Caki2 (cell line): ENCODE measurements around the gene SERPINB2. TPM values are rescaled to one million over a fixed set of nuclear protein-coding genes. Genes with fewer than 3 reads are reported as not detected.

Experiments
- DNase-seq: peaks from one replicate; pipeline ENCODE4 v3.0.0-alpha.2; 2015; ENCODE audit warnings: low read depth
- in situ Hi-C: cut with HindIII; loops from 2 replicates; pipeline ENCODE4 v1.10.0; 2016; ENCODE audit warnings: low sequenced_read_pairs, low pct_unique_long_range_greater_than_20kb, mixed read lengths
- total RNA-seq: library from RNA; depleted of rRNA; stranded (reverse); fragments of >200 nt; shearing (Covaris generic); gene quantifications from 2 replicates; pipeline ENCODE4 v1.2.3, GENCODE V29; 2014; ENCODE audit warnings: low replicate concordance

The SERPINB2 gene
- total RNA-seq, 1 experiment from 2014 or later: not detected

- no peak for DNase-seq
- in situ Hi-C loops: no loop called here
These were observed 5.0 kb upstream of the SERPINB2 start for GRCh38 chr18:63882333-63883141.

GRCh38 chr18:63883617-63884016 lies 3.9 kb upstream of the SERPINB2 start:
- no peak for DNase-seq
- in situ Hi-C loops: no loop called here

- DNase-seq: no peak
- in situ Hi-C loops: no loop called here
These were observed 1.1 kb downstream of the SERPINB2 start for GRCh38 chr18:63888470-63889190.

- DNase-seq: no peak
- in situ Hi-C loops: no loop called here
These were observed 2.1 kb downstream of the SERPINB2 start for GRCh38 chr18:63889626-63890025.

DNA sequence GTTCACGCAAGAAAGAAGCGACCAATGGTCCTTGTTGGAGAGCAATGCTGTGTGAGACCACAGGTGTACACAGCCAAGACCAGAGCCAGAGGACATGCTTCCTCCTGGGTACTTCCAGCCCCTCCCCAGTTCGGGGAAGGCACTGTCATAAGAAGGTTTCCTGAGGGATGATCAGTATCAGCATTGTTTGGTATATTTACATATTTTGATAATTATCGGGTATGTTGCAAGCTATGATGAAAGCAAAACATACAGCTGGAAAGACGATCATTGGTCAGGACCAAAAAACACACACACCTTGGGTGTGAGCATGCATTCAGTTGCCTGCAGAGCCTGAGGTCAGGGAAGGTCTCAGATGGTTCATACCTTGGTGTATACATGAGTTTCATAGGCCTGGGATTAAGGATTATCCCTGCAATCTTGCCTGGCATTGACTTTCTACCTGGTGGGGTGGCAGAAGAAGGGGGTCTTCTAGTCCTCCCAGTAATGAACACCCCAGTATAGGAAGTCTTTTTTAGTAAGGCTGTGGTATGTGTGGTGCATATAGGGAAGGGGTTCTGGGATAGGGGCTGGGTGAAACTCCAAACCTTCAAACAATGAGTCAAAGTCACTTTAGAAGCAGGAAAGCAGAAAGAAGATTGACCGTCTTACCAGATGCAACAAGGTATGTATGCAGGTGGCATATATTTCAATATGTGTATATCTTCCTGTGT lies 2.9 kb downstream of the SERPINB2 start:
- in situ Hi-C loops: no loop called here
- no peak for DNase-seq

DNA sequence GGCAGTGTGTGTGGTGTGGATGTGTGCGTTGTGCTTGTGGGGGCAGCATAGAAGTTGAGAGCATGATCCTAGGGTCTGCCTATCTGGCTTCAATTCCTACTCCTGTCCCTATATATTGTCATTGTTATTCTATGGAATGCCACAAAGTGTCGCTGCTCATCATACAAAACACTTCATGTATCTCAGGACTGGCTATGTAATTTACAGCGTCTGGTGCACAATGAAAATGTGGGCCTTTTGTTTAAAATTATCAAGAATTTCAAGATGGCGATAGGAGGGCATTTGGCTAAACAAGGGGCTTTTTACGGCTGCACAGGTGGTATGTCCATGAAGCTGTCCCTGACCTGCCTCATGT lies 3.4 kb downstream of the SERPINB2 start:
- in situ Hi-C loops: no loop called here
- no peak for DNase-seq

DNA sequence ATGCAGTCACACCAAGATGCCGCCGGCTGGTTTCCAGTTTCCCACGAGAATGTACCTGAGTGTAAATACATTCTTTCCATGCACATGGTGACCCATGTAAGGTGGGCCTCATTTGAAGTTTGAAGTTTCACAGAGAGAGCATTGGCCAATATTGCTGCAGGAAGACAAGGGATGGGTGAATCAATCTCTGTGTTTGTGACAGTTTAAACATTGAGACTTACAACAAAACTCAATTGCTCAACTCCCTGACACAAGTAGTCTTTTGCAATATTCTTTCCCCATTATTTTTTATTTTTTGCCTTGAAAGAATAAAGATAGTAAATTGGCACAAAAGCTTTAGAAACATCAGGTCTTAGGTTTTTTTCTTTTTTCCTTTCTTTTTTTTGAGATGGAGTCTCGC lies 5.1 kb downstream of the SERPINB2 start:
- in situ Hi-C loops: no loop called here
- no peak for DNase-seq

DNA sequence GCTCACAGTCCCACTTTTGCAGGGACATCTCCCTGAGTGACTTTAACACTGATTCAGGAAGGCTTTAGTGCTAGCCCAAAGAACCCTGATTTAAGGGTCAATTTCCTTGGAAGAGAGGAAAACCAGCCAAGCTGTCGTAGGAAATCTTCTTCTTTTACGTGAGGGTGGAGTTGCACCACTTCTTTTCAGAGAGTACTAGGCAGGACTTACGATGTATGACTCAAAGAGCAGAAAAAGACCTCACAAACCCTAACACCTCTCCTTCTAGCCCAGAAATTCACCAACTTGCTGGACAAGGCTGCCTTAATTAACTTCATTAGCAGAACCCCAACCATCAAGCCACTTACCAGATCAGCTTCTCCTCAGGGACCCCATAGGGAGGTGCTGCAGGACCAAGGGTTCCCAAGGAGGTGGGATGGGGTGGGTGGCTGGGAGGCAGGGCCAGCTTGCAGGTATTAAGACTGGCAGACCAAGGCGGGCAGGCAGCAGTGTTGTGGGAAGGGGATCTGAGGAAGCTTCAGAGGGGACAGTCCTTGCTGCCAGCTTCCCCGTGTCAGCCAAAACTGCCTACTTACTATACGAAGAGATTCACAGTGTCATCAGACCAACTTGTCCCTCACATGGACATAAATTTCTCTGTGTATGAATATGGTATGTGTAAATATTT lies 6.7 kb downstream of the SERPINB2 start:
- in situ Hi-C loops: no loop called here
- no peak for DNase-seq

DNA sequence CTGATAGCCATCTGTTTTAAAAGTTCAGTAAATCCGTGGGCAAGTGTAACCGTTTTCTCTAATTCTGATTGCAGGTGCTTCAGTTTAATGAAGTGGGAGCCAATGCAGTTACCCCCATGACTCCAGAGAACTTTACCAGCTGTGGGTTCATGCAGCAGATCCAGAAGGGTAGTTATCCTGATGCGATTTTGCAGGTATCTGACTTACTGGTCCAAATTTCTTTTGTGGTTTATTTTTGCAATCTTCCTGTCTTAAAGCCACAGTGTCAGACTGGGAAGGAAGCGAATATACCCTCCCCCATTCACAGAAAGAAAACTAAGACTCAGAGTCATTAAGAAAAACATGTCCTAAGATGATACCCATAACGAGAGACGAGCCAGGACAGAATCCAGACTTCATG lies 7.7 kb downstream of the SERPINB2 start:
- in situ Hi-C loops: no loop called here
- no peak for DNase-seq

DNA sequence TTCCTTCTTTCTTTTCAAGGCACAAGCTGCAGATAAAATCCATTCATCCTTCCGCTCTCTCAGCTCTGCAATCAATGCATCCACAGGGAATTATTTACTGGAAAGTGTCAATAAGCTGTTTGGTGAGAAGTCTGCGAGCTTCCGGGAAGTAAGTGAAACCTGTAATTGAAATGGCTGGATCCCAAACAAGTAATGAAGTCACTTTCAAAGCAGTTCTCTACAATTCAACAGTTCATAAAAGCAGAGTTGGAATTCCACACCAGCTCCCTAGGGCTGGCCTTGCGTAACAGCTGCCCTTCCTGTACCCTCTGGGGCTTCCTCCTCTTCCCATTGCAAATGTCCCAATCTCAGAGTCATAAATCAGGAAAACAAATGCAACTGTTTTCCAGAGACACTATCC lies 9.6 kb downstream of the SERPINB2 start:
- in situ Hi-C loops: no loop called here
- DNase-seq: no peak

DNA sequence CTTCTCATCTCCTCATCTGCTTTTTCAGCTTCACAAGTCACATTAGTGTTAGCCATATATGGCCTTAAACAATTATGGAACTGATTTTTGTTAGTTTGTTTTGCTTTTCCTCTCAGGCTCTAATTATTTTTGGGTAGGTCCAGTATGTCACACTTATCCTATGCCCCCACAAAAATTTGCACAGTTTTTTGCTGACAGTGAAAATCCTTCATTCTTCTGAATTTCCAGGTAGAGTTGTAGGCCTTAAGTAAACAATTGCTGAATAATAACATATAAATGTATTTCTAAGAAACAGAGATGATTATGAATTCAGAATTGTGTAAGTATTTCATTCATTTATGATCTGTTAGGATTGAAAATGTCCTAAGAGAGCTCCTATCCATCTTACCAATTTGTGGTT lies 11.7 kb downstream of the SERPINB2 start:
- no peak for DNase-seq
- in situ Hi-C loops: no loop called here

DNA sequence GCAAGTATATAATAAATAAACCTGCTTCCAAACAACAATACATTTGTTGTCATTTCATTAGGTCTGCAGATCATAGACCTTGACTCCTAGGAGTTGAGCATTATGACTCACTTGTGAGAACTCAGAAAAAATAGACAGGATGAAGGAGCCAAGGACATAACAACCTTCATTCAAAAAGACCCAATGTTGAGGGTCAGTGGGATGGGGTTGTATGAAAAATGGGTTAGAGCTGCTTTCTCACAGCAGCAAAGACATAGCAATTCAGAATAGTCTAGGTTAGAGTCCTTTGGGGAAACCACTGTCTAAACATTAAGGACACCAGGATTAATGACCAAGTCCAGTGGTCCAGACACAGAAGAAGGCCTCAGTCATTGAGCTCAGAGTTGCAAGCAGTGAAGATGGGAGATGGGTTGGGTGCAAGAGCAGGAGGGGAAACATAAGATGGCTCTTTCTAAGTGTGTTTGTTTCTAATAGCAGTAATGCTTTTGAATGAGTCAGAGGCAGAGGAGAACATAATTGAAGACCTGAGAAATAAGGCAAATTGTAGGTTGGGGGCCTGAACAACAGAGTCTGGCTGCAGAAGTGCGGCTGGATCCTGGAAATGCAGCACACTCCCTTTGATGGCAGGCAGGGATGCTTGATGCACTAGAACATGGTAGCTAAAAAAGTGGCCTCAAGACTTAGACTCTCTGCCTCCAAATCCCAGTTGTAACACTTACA lies 16.5 kb downstream of the SERPINB2 start:
- no peak for DNase-seq
- in situ Hi-C loops: no loop called here

DNA sequence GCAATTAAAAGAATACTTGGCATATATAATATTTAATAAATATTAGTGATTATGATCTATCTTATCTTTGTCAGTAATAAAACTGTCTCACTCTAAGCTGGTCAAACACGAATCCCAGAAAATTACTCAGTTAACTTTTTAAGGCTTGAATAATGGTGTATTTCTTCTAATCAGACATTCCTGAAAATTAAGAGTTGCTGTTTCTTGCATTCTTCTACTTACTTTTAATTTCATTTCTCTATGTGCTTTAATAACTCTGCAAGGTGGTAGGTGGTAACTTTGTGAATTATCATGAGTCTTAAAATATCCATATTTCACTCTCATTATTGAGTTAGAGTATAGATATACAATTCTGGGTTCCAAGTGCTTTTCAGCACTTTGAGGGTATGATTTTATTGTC lies 17.2 kb downstream of the SERPINB2 start:
- no peak for DNase-seq
- in situ Hi-C loops: no loop called here

- DNase-seq: no peak
- in situ Hi-C loops: no loop called here
These were observed 17.9 kb downstream of the SERPINB2 start for GRCh38 chr18:63905361-63905760.

DNA sequence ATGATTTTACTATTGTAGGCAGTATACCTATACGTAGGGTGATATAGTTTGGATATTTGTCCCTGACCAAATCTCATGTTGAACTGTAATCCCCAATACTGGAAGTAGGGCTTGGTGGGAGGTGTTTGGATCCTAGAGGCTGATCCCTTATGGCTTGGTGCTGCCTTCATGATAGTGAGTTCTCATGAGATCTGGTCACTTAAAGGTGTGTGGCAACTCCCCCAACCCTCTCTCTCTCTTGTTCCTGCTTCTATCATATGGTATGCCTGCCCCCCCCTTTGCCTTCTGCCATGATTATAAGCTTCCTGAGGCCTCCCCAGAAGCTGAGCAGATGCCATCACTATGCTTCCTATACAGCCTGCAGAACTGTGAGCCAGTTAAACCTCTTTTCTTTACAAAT lies 18.6 kb downstream of the SERPINB2 start:
- no peak for DNase-seq
- in situ Hi-C loops: no loop called here

GRCh38 chr18:63907664-63908063 lies 20.2 kb downstream of the SERPINB2 start, which contains the start of gene SERPINB10:
SERPINB10 (plus strand) TSS chr18:63907958; CDS start chr18:63915511, 7,553 bp downstream.
- in situ Hi-C loops: no loop called here
- no peak for DNase-seq

- in situ Hi-C loops: no loop called here
- DNase-seq: no peak
These were observed 21.4 kb downstream of the SERPINB2 start for GRCh38 chr18:63908858-63909257.

DNA sequence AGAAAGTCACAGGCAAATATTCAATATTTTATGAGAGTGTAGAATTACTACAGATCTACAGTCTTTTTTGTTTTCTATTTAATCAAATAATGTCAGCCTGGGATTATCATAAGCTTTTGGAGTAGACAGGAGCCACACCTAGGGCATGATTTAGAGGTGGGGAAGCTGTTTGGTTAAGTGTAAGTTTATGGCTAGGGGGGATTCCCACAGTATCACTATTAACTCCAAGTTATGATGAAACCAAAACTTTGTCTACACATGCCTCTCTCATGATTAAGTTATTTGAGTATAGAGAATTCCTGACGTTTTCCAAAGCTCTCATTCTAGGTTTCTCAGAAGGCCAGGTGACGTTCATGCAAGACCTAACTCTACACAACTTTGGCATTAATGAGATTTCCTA lies 22.4 kb downstream of the SERPINB2 start:
- DNase-seq: no peak
- in situ Hi-C loops: no loop called here
